Nucleus accumbens (tissue), 56 donors: ENCODE data around the gene HSPB1.
A peak's percentile ranks its signal among the peaks of the same experiment; 100 is the strongest.
"Not testable (repeated sequence)": the region's sequence is repeated elsewhere in the genome, so short reads cannot be mapped to it uniquely, and the experiment has no call there.

Experiments
- DNase-seq, 56 donors: peaks; one replicate each; lab custom pipeline; 2025; lab: John Stamatoyannopoulos, UW

HSPB1 gene

GRCh38 chr7:76303202-76304147, 1.0 kb downstream of the HSPB1 start:
- peak in 48 of 56 donors; percentile 10 to 91 (median 54) for DNase-seq

GRCh38 chr7:76304888-76305375, 2.5 kb downstream of the HSPB1 start:
- peak in 54 of 56 donors; percentile 12 to 85 (median 54) for DNase-seq

- not testable (repeated sequence) for DNase-seq
Measured at GRCh38 chr7:76308874-76309273, 6.4 kb downstream of the HSPB1 start.

- not testable (repeated sequence) for DNase-seq
Measured at GRCh38 chr7:76309341-76310101, 7.0 kb downstream of the HSPB1 start.

- peak in 37 of 56 donors; percentile 12 to 86 (median 40) for DNase-seq
Measured at GRCh38 chr7:76310102-76310957, 7.9 kb downstream of the HSPB1 start.

- DNase-seq = not testable (repeated sequence)
Measured at GRCh38 chr7:76311838-76312237, 9.4 kb downstream of the HSPB1 start.

GRCh38 chr7:76314042-76314721, 11.7 kb downstream of the HSPB1 start:
- DNase-seq = peak; percentile 21 to 98 (median 92)

GRCh38 chr7:76314740-76315139, 12.3 kb downstream of the HSPB1 start:
- not testable (repeated sequence) for DNase-seq

- DNase-seq = no peak
Measured at GRCh38 chr7:76315364-76315763, 12.9 kb downstream of the HSPB1 start.

GRCh38 chr7:76316984-76317781, 14.7 kb downstream of the HSPB1 start:
- peak in 2 of 56 donors; percentile 59 to 72 for DNase-seq

- DNase-seq = peak; percentile 79 to 99 (median 97)
Measured at GRCh38 chr7:76317782-76318487, 15.5 kb downstream of the HSPB1 start.

GRCh38 chr7:76318488-76319353, 16.2 kb downstream of the HSPB1 start:
- DNase-seq = peak in 34 of 56 donors; percentile 28 to 80 (median 63)

GRCh38 chr7:76325092-76325491, 22.6 kb downstream of the HSPB1 start:
- no peak for DNase-seq

- no peak for DNase-seq
Measured at GRCh38 chr7:76325811-76326210, 23.3 kb downstream of the HSPB1 start.

GRCh38 chr7:76326646-76327233, 24.3 kb downstream of the HSPB1 start:
- DNase-seq = no peak

- DNase-seq = no peak
Measured at GRCh38 chr7:76327610-76328009, 25.1 kb downstream of the HSPB1 start.

- DNase-seq = peak in 1 of 56 donors; percentile 10
Measured at GRCh38 chr7:76328389-76328788, 25.9 kb downstream of the HSPB1 start.
